ENCODE data around the gene POP4. TPM values are rescaled to one million over a fixed set of nuclear protein-coding genes. Genes with fewer than 3 reads are reported as not detected.

POP4 gene
- total RNA-seq, 4 donors from 2014 or later, result 6.4 to 59.7 (median 38.7) TPM

- intact Hi-C loops (cut with DNase I; ENCODE audit: low total_unique reads) (no loop called here), in situ Hi-C loops (cut with MboI; ENCODE audit: low pct_ligation_motif_present in 1 of 4, low pct_unique_long_range_greater_than_20kb in 1 of 4, low sequenced_read_pairs in 3 of 4) (loop anchor here in 2 of 4 donors (25.0 kb wide), 2 partner anchors 98 to 223 kb away; partner anchors contain the start of gene C19orf12 (in 1 of the 2))
- H3K4me1 ChIP-seq, result no peaks in the 10 kb centered on the region
- H3K9me3 ChIP-seq, result no peaks in the 10 kb centered on the region
- no peak for DNase-seq
- no peaks in the 10 kb centered on the region for H3K27me3 ChIP-seq
- H3K36me3 ChIP-seq, result peaks cover 0 to 25% (median 11%) of the 10 kb centered on the region in 4 donors
- H3K4me3 ChIP-seq, result no peak overlapping the region
- no peak overlapping the region for H3K27ac ChIP-seq
- TF ChIP-seq EP300 (IDR thresholded peaks at IDR 0.05; ENCODE audit: low read depth) (no peak), POLR2AphosphoS5 (IDR thresholded peaks at IDR 0.05) (no peak), CTCF (IDR thresholded peaks at IDR 0.05) (no peak), POLR2A (IDR thresholded peaks at IDR 0.05) (no peak)
- WGBS, 2 donors (ENCODE audit: low coverage in 1 of 2), result 84% methylated on average over 6 of the region's 7 CpGs; no CpG with 5 or more reads in 1 of the 2 donors
Measured at GRCh38 chr19:29614046-29614445, 8.0 kb downstream of the POP4 start.

- Histone ChIP-seq H3K27ac (no peak overlapping the region), H3K36me3 (peaks cover 0 to 25% (median 10%) of the 10 kb centered on the region in 4 donors)
Measured at GRCh38 chr19:29614780-29615179, 8.7 kb downstream of the POP4 start.

GRCh38 chr19:29615891-29616425 lies 9.9 kb downstream of the POP4 start:
- WGBS, 2 donors (ENCODE audit: low coverage in 1 of 2), result 90% methylated on average over 10 of the region's 10 CpGs; no CpG with 5 or more reads in 1 of the 2 donors
- H3K9me3 ChIP-seq, result no peaks in the 10 kb centered on the region
- peaks cover 0 to 25% (median 10%) of the 10 kb centered on the region in 4 donors for H3K36me3 ChIP-seq
- H3K4me1 ChIP-seq, result no peaks in the 10 kb centered on the region
- in situ Hi-C loops (cut with MboI; ENCODE audit: low pct_ligation_motif_present in 1 of 4, low pct_unique_long_range_greater_than_20kb in 1 of 4, low sequenced_read_pairs in 3 of 4), result loop anchor here in 2 of 4 donors (25.0 kb wide), 2 partner anchors 96 to 221 kb away; partner anchors contain the start of gene C19orf12 (in 1 of the 2)
- H3K4me3 ChIP-seq, result no peak overlapping the region
- intact Hi-C loops (cut with DNase I; ENCODE audit: low total_unique reads), result no loop called here
- DNase-seq, result no peak
- TF ChIP-seq POLR2AphosphoS5 (IDR thresholded peaks at IDR 0.05) (no peak), POLR2A (IDR thresholded peaks at IDR 0.05) (no peak), EP300 (IDR thresholded peaks at IDR 0.05; ENCODE audit: low read depth) (no peak), CTCF (IDR thresholded peaks at IDR 0.05) (no peak)
- no peaks in the 10 kb centered on the region for H3K27me3 ChIP-seq
- no peak overlapping the region for H3K27ac ChIP-seq

More at GRCh38 chr19:29614780-29615179, 8.7 kb downstream of the POP4 start:
- TF ChIP-seq POLR2A (IDR thresholded peaks at IDR 0.05) (no peak), POLR2AphosphoS5 (IDR thresholded peaks at IDR 0.05) (no peak), CTCF (IDR thresholded peaks at IDR 0.05) (no peak), EP300 (IDR thresholded peaks at IDR 0.05; ENCODE audit: low read depth) (no peak)
- in situ Hi-C loops (cut with MboI; ENCODE audit: low pct_ligation_motif_present in 1 of 4, low pct_unique_long_range_greater_than_20kb in 1 of 4, low sequenced_read_pairs in 3 of 4), result loop anchor here in 2 of 4 donors (25.0 kb wide), 2 partner anchors 98 to 223 kb away; partner anchors contain the start of gene C19orf12 (in 1 of the 2)
- Histone ChIP-seq H3K4me1 (no peaks in the 10 kb centered on the region), H3K9me3 (no peaks in the 10 kb centered on the region), H3K27me3 (no peaks in the 10 kb centered on the region), H3K4me3 (no peak overlapping the region)
- intact Hi-C loops (cut with DNase I; ENCODE audit: low total_unique reads), result no loop called here
- DNase-seq, result no peak
- WGBS, 2 donors (ENCODE audit: low coverage in 1 of 2), result 78 to 100% methylated on average over 1 to 4 of the region's 4 CpGs

- Histone ChIP-seq H3K27me3 (no peaks in the 10 kb centered on the region), H3K4me1 (no peaks in the 10 kb centered on the region), H3K36me3 (peaks cover 0 to 24% (median 9%) of the 10 kb centered on the region in 4 donors), H3K27ac (no peak overlapping the region), H3K9me3 (no peaks in the 10 kb centered on the region), H3K4me3 (no peak overlapping the region)
- in situ Hi-C loops (cut with MboI; ENCODE audit: low pct_ligation_motif_present in 1 of 4, low pct_unique_long_range_greater_than_20kb in 1 of 4, low sequenced_read_pairs in 3 of 4) (loop anchor here in 2 of 4 donors (25.0 kb wide), 2 partner anchors 96 to 221 kb away; partner anchors contain the start of gene C19orf12 (in 1 of the 2)), intact Hi-C loops (cut with DNase I; ENCODE audit: low total_unique reads) (no loop called here)
- 87% methylated on average over 14 of the region's 16 CpGs; no CpG with 5 or more reads in 1 of the 2 donors for WGBS, 2 donors (ENCODE audit: low coverage in 1 of 2)
- TF ChIP-seq POLR2A (IDR thresholded peaks at IDR 0.05) (no peak), CTCF (IDR thresholded peaks at IDR 0.05) (no peak), EP300 (IDR thresholded peaks at IDR 0.05; ENCODE audit: low read depth) (no peak), POLR2AphosphoS5 (IDR thresholded peaks at IDR 0.05) (no peak)
- no peak for DNase-seq
Measured at GRCh38 chr19:29616541-29616940, 10.5 kb downstream of the POP4 start.

Measured in transverse colon (tissue), 4 donors.